Suppressor macrophage treated with lipopolysaccharide for 4 hours (primary cell): Measurements from ENCODE around the gene CCDC171.
"Not testable (repeated sequence)": the region's sequence is repeated elsewhere in the genome, so short reads cannot be mapped to it uniquely, and the experiment has no call there.

Source experiments
- DNase-seq: peaks from one replicate; pipeline ENCODE4 v3.0.0-alpha.2; 2020

CCDC171 gene

GRCh38 chr9:15769547-15769946 lies 216.7 kb downstream of the CCDC171 start:
- no peak for DNase-seq

GRCh38 chr9:15778861-15779260 lies 226.0 kb downstream of the CCDC171 start:
- DNase-seq = no peak

- no peak for DNase-seq
These were observed 229.3 kb downstream of the CCDC171 start for GRCh38 chr9:15782106-15782505.

- DNase-seq = no peak
These were observed 232.7 kb downstream of the CCDC171 start for GRCh38 chr9:15785584-15785983.

GRCh38 chr9:15786616-15787015 lies 233.8 kb downstream of the CCDC171 start:
- DNase-seq = no peak

- not testable (repeated sequence) for DNase-seq
These were observed 257.5 kb downstream of the CCDC171 start for GRCh38 chr9:15810219-15810899.

- DNase-seq = no peak
These were observed 260.2 kb downstream of the CCDC171 start for GRCh38 chr9:15813076-15813475.

GRCh38 chr9:15824310-15824709 lies 271.5 kb downstream of the CCDC171 start:
- no peak for DNase-seq

- no peak for DNase-seq
These were observed 278.5 kb downstream of the CCDC171 start for GRCh38 chr9:15831384-15831783.

- DNase-seq = peak; percentile 1
These were observed 281.7 kb downstream of the CCDC171 start for GRCh38 chr9:15834541-15834940.

- peak; percentile 55 for DNase-seq
These were observed 284.3 kb downstream of the CCDC171 start for GRCh38 chr9:15837079-15837679.

- no peak for DNase-seq
These were observed 289.2 kb downstream of the CCDC171 start for GRCh38 chr9:15842051-15842450.

GRCh38 chr9:15843316-15843715 lies 290.5 kb downstream of the CCDC171 start:
- no peak for DNase-seq

GRCh38 chr9:15843931-15844330 lies 291.1 kb downstream of the CCDC171 start:
- DNase-seq = no peak

GRCh38 chr9:15846611-15847010 lies 293.8 kb downstream of the CCDC171 start:
- DNase-seq = no peak

GRCh38 chr9:15849871-15850270 lies 297.0 kb downstream of the CCDC171 start:
- no peak for DNase-seq

- no peak for DNase-seq
These were observed 298.9 kb downstream of the CCDC171 start for GRCh38 chr9:15851766-15852165.

- no peak for DNase-seq
These were observed 303.7 kb downstream of the CCDC171 start for GRCh38 chr9:15856591-15856990.

GRCh38 chr9:15867334-15867733 lies 314.5 kb downstream of the CCDC171 start:
- no peak for DNase-seq

- DNase-seq = no peak
These were observed 315.1 kb downstream of the CCDC171 start for GRCh38 chr9:15867988-15868387.

GRCh38 chr9:15873573-15874177 lies 320.8 kb downstream of the CCDC171 start:
- peak; percentile 60 for DNase-seq

- DNase-seq = no peak
These were observed 329.5 kb downstream of the CCDC171 start for GRCh38 chr9:15882328-15882727.

- no peak for DNase-seq
These were observed 330.0 kb downstream of the CCDC171 start for GRCh38 chr9:15882883-15883282.

GRCh38 chr9:15885464-15885863 lies 332.6 kb downstream of the CCDC171 start:
- no peak for DNase-seq
